Fibroblast of lung (primary cell): ENCODE data around the gene SYCE1L. TPM values are rescaled to one million over a fixed set of nuclear protein-coding genes. Genes with fewer than 3 reads are reported as not detected.
"Not testable (repeated sequence)": the region's sequence is repeated elsewhere in the genome, so short reads cannot be mapped to it uniquely, and the experiment has no call there.

Experiments
- DNase-seq, 2 donors: peaks; one replicate each; pipeline versions ENCODE4 v3.0.0 to v3.0.0-alpha.2; 2010; ENCODE audit warnings: low read depth in 2 of 2
- H2AFZ ChIP-seq: 2 replicates; pipeline ENCODE4 v1.5.1; 2012; ENCODE audit warnings: low read length, control low read depth, inconsistent platforms
- H3K27ac ChIP-seq: 2 replicates; pipeline ENCODE4 v1.5.1; 2011; ENCODE audit warnings: low read length, control low read depth; ENCODE audit not compliant: insufficient read depth
- H3K27me3 ChIP-seq: 2 replicates; pipeline ENCODE4 v1.5.1; 2011; ENCODE audit warnings: mild to moderate bottlenecking, low read length; ENCODE audit not compliant: control insufficient read depth, insufficient read depth
- H3K36me3 ChIP-seq: 2 replicates; pipeline ENCODE4 v1.5.1; 2011; ENCODE audit warnings: low read length; ENCODE audit not compliant: control insufficient read depth, insufficient read depth
- H3K4me1 ChIP-seq: 2 replicates; pipeline ENCODE4 v1.5.1; 2011; ENCODE audit warnings: low read length; ENCODE audit not compliant: control insufficient read depth, insufficient read depth; ENCODE audit errors: extremely low read depth
- H3K4me2 ChIP-seq: 2 replicates; pipeline ENCODE4 v1.5.1; 2011; ENCODE audit warnings: low read length, control low read depth; ENCODE audit not compliant: insufficient read depth; ENCODE audit errors: extremely low read depth
- H3K4me3 ChIP-seq, 4 experiments: fragments of 200-600 bp in 1 of 4; sonication (generic) in 1 of 4; replicated peaks in 1 of 4; 2 replicates each; pipeline ENCODE4 v1.5.1; 2011 to 2016; ENCODE audit warnings: low read length in 4 of 4, low read depth in 3 of 4, mild to moderate bottlenecking in 3 of 4, control low read depth in 2 of 4, inconsistent platforms in 1 of 4, mixed read lengths in 1 of 4; ENCODE audit not compliant: insufficient read depth in 1 of 4; ENCODE audit errors: control extremely low read depth in 1 of 4
- H3K79me2 ChIP-seq: 2 replicates; pipeline ENCODE4 v1.5.1; 2012; ENCODE audit warnings: mild to moderate bottlenecking, low read length, inconsistent platforms; ENCODE audit not compliant: control insufficient read depth, insufficient read depth
- H3K9ac ChIP-seq: 2 replicates; pipeline ENCODE4 v1.5.1; 2011; ENCODE audit warnings: mild to moderate bottlenecking, low read length, control low read depth; ENCODE audit not compliant: insufficient read depth
- H3K9me3 ChIP-seq: 2 replicates; pipeline ENCODE4 v1.5.1; 2012; ENCODE audit warnings: low read depth, low read length; ENCODE audit not compliant: control insufficient read depth, insufficient read depth
- H4K20me1 ChIP-seq: 2 replicates; pipeline ENCODE4 v1.5.1; 2011; ENCODE audit warnings: low read length; ENCODE audit not compliant: control insufficient read depth, insufficient read depth; ENCODE audit errors: extremely low read depth
- EZH2 ChIP-seq: IDR thresholded peaks from 2 replicates; pipeline ENCODE4 v1.5.1; 2012; ENCODE audit warnings: low read length, control low read depth, mild to moderate bottlenecking; ENCODE audit errors: missing control alignments
- polyA plus RNA-seq, 2 donors: library from polyadenylated mRNA; depleted of rRNA in 1 of 2; stranded (reverse) in 1 of 2; unstranded in 1 of 2; fragments of >200 nt; gene quantifications; 2 replicates each; pipeline ENCODE4 v1.2.1, GENCODE V29; 2011 to 2012; ENCODE audit warnings: missing spikeins in 1 of 2
- total RNA-seq: library from RNA; depleted of rRNA; stranded (reverse); fragments of >200 nt; gene quantifications from 2 replicates; pipeline ENCODE4 v1.2.1, GENCODE V29; 2014
- TF ChIP-seq, protein P1 (sequence below), 2 donors: IDR thresholded peaks in 1 of 2; conservative IDR thresholded peaks in 1 of 2; 1 replicate in 1 of 2; 2 replicates in 1 of 2; pipeline ENCODE4 v1.5.1; 2011 to 2012; ENCODE audit warnings: low read length in 2 of 2, control low read depth in 1 of 2, inconsistent platforms in 1 of 2, low read depth in 1 of 2, mild to moderate bottlenecking in 1 of 2

Gene SYCE1L
- total and polyA plus RNA-seq, 2 donors (not counting 1 experiment from before 2014, with no cell fraction given) = 0.33 TPM; not detected in 1

DNA sequence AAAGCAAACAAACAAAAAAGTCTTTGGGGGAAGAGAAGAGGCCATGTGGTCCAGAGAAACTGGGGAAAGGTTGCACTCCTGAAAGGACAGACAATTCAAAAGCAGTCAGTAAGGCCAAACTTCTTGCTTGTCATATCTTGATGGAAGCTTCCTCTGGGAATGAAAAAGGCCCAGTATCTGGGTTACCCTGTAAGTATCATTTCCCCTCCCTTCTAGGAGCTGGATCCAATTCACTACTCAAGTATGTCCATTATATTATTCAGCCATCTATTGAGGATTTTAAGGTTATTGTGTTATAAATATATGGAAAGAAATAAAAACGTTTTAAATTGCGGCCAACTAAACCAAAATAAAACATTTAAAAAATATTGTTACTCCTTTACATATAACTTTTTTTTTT, 34.2 kb upstream of the SYCE1L start:
- no peak overlapping the region for H3K27ac ChIP-seq
- H3K4me2 ChIP-seq = no peak overlapping the region
- DNase-seq = no peak
- no peak overlapping the region for H2AFZ ChIP-seq
- TF ChIP-seq EZH2 = no peak
- TF ChIP-seq, protein P1, sequence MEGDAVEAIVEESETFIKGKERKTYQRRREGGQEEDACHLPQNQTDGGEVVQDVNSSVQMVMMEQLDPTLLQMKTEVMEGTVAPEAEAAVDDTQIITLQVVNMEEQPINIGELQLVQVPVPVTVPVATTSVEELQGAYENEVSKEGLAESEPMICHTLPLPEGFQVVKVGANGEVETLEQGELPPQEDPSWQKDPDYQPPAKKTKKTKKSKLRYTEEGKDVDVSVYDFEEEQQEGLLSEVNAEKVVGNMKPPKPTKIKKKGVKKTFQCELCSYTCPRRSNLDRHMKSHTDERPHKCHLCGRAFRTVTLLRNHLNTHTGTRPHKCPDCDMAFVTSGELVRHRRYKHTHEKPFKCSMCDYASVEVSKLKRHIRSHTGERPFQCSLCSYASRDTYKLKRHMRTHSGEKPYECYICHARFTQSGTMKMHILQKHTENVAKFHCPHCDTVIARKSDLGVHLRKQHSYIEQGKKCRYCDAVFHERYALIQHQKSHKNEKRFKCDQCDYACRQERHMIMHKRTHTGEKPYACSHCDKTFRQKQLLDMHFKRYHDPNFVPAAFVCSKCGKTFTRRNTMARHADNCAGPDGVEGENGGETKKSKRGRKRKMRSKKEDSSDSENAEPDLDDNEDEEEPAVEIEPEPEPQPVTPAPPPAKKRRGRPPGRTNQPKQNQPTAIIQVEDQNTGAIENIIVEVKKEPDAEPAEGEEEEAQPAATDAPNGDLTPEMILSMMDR (conservative IDR thresholded peaks at IDR 0.05 in 1 of 2, IDR thresholded peaks at IDR 0.05 in 1 of 2; ENCODE audit: low read depth in 1 of 2, low read length in 2 of 2) = no peak
- H3K27me3 ChIP-seq = no peaks in the 10 kb centered on the region
- no peaks in the 10 kb centered on the region for H3K36me3 ChIP-seq
- no peaks in the 10 kb centered on the region for H3K4me1 ChIP-seq
- H3K9me3 ChIP-seq = no peaks in the 10 kb centered on the region
- no peak overlapping the region for H3K9ac ChIP-seq
- no peaks in the 10 kb centered on the region for H3K79me2 ChIP-seq
- no peak overlapping the region for H3K4me3 ChIP-seq
- no peaks in the 10 kb centered on the region for H4K20me1 ChIP-seq

DNA sequence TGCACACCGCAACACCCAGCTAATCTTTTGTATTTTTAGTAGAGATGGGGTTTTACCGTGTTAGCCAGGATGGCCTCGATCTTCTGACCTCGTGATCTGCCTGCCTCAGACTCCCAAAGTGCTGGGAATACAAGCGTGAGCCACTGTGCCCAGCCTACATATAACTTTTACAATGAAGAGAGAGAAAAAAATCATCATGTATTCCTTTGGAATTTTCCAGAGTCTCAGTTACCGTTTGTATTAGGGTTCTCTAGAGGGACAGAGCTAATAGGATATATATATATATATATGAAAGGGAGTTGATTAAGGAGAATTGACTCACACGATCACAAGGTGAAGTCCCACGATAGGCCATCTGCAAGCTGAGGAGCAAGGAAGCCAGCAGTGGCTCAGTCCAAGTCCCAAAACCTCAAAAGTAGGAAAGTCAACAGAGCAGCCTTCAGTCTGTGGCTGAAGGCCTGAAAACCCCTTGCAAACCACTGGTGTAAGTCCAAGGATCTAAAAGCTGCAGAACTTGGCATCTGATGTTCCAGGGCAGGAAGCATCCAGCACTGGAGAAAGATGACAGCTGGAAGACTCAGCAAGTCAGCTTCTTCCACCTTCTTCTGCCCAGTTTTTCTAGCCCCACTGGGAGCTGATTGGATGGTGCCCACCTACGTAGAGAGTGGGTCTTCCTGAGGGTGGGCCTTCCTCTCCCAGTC, 33.5 kb upstream of the SYCE1L start:
- not testable (repeated sequence) for H3K4me3 ChIP-seq, H3K4me2 ChIP-seq, H3K36me3 ChIP-seq, H3K27ac ChIP-seq, H3K79me2 ChIP-seq, H3K27me3 ChIP-seq, H2AFZ ChIP-seq, H4K20me1 ChIP-seq, DNase-seq, H3K9me3 ChIP-seq, H3K9ac ChIP-seq, H3K4me1 ChIP-seq

DNA sequence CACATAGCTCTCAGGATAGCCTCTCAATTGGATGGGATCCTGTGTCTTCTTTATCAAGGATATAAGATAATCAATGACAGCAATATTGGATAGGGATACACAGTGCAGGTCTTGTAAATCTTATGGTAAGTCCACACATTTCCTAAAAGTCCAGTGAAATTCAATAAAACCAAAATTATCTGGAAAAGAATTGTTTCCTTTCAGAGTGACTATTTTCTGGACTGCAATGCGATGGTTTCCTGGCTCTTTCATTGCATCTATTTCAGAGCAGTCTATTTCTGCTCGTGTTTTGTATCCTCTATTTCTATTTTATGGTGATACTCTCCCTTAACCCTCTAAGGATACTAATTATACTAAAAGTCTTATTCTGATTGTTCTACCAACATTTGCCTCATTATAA, 32.5 kb upstream of the SYCE1L start:
- H3K36me3 ChIP-seq = no peaks in the 10 kb centered on the region
- no peak for TF ChIP-seq EZH2
- TF ChIP-seq, protein P1 (conservative IDR thresholded peaks at IDR 0.05 in 1 of 2, IDR thresholded peaks at IDR 0.05 in 1 of 2; ENCODE audit: low read depth in 1 of 2, low read length in 2 of 2) = no peak
- no peak overlapping the region for H2AFZ ChIP-seq
- no peak overlapping the region for H3K4me2 ChIP-seq
- no peaks in the 10 kb centered on the region for H3K9me3 ChIP-seq
- DNase-seq = no peak
- H3K4me1 ChIP-seq = no peaks in the 10 kb centered on the region
- H3K4me3 ChIP-seq = no peak overlapping the region
- H4K20me1 ChIP-seq = no peaks in the 10 kb centered on the region
- no peak overlapping the region for H3K9ac ChIP-seq
- no peaks in the 10 kb centered on the region for H3K27me3 ChIP-seq
- no peak overlapping the region for H3K27ac ChIP-seq
- H3K79me2 ChIP-seq = no peaks in the 10 kb centered on the region
